Frontal cortex (tissue), 4 donors: ENCODE results near the gene UBE4A. TPM values are rescaled to one million over a fixed set of nuclear protein-coding genes. Genes with fewer than 3 reads are reported as not detected.

Source experiments
- DNase-seq, 2 donors: peaks; one replicate each; pipeline ENCODE4 v3.0.0; 2012; ENCODE audit warnings: low spot score in 2 of 2
- FAIRE-seq: peaks from 2 replicates; lab custom pipeline; 2012; peaks lifted over from hg19 to GRCh38; lab: Jason Lieb, UNC
- total RNA-seq: library from RNA; depleted of rRNA; stranded (reverse); fragments of >200 nt; gene quantifications from one replicate; pipeline ENCODE4 v1.2.3, GENCODE V29; 2014
- donor health status: control.
- donor health status: control.
- donor health status: control.

Gene UBE4A, protein sequence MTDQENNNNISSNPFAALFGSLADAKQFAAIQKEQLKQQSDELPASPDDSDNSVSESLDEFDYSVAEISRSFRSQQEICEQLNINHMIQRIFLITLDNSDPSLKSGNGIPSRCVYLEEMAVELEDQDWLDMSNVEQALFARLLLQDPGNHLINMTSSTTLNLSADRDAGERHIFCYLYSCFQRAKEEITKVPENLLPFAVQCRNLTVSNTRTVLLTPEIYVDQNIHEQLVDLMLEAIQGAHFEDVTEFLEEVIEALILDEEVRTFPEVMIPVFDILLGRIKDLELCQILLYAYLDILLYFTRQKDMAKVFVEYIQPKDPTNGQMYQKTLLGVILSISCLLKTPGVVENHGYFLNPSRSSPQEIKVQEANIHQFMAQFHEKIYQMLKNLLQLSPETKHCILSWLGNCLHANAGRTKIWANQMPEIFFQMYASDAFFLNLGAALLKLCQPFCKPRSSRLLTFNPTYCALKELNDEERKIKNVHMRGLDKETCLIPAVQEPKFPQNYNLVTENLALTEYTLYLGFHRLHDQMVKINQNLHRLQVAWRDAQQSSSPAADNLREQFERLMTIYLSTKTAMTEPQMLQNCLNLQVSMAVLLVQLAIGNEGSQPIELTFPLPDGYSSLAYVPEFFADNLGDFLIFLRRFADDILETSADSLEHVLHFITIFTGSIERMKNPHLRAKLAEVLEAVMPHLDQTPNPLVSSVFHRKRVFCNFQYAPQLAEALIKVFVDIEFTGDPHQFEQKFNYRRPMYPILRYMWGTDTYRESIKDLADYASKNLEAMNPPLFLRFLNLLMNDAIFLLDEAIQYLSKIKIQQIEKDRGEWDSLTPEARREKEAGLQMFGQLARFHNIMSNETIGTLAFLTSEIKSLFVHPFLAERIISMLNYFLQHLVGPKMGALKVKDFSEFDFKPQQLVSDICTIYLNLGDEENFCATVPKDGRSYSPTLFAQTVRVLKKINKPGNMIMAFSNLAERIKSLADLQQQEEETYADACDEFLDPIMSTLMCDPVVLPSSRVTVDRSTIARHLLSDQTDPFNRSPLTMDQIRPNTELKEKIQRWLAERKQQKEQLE
- 58.3 TPM for total RNA-seq

DNA sequence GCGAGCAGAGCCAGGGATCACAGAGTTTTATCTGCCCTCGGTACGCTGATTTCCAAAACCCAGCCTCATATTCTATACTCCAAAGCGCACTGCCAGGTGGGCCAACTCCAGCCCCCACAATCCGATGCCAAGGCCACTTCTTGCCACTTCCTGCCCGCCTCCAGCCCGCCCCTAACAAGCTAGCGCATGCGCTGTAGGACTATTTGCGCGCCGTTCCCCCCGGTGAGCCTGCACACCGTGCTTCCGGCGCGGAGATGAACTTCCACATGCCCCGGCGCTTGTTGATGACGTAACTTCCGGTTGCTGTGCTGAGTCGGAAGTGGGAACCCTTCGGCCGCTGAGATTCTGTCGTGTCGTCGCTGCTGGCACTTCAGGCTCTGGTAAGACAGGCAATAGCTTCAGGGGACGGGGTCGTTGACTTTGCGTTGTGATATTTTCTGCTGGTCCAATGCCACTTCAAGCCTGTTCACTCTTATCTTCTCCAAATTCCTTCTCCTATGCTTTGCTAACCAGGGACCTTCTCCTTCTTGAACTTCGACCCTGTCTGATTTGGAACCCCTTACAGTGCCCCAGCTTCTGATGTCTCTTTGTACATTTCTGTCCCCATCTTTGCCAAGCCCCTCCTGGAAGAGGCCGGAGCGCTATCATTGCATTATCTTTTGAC is at the start of gene UBE4A:
TSS of gene UBE4A (plus strand) at position 306 of the 664 bp plus-strand sequence. CDS start 5,481 bp downstream, outside the sequence.
- no peak for FAIRE-seq

DNA sequence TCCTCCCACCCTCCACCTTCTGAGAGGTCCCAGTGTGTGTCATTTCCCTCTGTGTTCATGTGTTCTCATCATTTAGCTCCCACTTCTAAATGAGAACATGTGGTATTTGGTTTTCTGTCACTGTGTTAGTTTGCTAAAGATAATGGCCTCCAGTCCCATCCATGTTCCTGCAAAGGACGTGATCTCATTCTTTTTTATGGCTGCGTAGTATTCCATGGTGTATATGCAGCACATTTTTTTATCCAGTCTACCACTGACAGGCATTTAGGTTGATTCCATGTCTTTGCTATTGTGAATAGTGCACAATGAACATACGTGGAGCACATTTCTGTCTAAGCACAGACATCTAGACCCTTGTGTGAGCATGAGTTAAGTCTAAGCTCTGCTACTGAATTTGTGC is 49.1 kb upstream of the UBE4A start:
- DNase-seq (no peak), FAIRE-seq (no peak)

More for the DNA sequence above, at the start of gene UBE4A:
- peak; percentile 57 to 77 for DNase-seq

DNA sequence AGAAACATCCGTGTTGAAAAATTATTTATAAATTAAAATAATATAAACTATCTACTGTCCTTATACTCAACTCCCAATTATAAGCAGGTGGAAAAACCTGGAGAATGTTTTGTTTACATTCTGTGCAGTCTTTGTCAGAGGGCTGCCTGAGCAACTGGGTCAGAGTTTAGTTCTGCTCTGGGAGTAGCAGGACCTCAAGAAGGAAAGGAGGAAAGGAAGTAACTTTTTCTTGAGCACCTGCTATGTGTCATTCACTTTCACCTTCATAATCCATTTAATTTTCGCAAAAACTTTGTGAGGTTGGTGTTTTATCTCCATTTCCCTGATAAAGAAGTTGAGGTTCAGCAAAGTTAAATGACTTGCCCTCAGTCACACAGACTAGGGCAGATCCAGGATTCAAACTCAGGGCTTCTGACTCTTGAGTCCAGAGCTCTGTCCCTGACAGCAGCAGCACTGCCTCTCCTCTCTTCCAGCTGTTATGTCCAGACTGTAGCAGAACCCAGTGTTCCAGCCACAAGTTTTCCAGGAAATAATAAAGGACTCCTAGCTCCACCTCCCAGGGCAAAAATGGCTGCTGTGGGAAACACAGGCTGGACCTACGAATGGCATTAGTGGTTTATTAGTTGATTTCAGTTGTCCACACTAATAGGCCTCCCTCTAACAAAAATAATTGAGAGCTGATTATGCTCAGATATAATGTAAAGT is 48.5 kb upstream of the UBE4A start:
- FAIRE-seq (no peak), DNase-seq (no peak)

DNA sequence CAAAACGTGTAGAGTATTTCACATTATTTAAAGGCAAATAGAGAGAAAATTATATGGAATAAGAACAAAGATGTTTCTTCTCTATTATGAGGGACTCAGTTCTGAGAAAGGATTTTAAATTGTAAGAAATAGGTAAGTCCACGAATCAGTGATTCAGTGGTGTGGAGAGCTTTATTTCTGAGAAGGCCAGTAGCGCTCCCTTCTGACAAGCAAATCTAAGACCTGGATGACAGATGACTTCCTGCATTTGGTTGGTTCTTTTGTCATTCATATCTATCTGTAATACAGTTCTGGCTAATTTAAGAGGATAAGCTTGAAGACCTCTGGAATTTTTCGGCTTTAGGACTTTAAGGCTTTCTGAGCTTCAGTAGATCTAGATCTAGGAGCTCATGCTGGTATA is 47.9 kb upstream of the UBE4A start:
- no peak for FAIRE-seq
- DNase-seq, result no peak

DNA sequence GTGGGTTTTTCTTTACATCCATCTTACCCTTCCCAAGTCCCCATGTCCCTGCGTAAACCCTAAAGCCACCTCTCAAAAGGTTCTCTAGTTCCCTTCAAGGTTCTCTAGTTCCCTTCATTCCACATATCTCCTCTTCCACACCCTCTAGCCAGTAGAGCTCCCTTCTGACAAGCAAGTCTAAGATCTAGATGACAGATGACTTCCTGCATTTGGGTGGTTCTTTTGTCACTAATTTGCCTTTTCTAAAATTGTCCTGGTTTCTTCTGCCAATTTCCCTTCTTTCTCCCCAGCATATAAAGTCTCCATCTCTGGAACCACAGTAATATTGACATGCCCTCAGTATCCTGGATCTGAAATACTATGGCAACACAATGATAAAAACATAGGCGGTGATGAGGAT is 47.1 kb upstream of the UBE4A start:
- no peak for DNase-seq
- no peak for FAIRE-seq

DNA sequence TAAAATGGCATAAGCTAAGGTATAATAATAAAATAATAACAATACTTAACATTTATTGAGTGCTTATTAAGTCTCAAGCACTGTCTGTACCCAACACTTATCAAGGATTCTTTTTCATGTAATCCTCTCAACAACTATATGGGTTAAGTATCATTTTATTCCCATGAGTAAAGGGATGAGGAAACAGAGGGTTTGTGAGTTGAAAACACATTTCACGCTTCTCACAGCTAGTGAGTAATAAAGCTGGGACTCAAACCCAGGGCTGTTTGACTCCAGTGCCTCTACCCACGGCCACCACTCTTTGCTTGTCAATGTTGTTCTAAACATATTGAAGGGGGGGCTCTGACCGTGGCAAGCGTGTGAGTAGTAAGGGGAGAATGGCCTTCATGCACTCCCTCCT is 46.2 kb upstream of the UBE4A start:
- no peak for FAIRE-seq
- no peak for DNase-seq

DNA sequence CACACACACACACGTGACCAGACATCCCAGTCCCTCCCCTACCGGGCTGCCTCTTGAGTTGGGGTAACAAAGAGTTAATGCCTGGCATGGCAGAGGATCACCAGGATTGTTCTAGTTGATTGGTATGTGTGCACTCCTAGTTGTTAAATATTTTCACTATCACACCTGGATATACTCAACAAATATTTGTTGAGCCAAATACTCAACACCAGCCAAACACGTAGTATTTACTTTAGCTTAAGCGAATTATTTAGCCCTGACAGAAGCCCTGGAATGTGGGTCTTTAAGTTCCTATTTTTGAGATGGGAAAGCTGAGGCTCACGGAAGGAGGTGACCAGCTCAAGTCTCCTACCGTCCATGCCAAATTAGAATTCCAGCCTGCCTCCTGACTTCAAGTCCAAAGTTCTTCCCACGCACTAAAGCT is 44.4 kb upstream of the UBE4A start:
- no peak for FAIRE-seq
- no peak for DNase-seq

DNA sequence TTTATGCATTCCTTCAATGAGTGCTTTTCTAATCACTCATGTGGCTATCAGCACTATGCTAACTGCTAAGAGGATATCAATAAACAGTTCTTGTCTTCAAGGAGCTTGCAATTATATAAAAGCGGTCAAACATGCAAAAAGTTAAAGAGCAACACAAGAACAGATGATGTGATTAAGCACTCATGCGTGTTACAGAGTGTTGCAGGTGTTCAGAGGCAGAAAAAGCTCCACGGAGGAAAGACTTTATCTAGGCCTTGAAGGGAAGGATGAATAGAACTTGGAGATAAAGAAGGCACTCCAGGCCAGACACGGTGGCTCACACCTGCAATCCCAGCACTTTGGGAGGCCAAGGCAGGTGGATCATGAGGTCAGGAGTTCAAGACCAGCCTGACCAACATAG is 41.3 kb upstream of the UBE4A start:
- DNase-seq (no peak), FAIRE-seq (no peak)

DNA sequence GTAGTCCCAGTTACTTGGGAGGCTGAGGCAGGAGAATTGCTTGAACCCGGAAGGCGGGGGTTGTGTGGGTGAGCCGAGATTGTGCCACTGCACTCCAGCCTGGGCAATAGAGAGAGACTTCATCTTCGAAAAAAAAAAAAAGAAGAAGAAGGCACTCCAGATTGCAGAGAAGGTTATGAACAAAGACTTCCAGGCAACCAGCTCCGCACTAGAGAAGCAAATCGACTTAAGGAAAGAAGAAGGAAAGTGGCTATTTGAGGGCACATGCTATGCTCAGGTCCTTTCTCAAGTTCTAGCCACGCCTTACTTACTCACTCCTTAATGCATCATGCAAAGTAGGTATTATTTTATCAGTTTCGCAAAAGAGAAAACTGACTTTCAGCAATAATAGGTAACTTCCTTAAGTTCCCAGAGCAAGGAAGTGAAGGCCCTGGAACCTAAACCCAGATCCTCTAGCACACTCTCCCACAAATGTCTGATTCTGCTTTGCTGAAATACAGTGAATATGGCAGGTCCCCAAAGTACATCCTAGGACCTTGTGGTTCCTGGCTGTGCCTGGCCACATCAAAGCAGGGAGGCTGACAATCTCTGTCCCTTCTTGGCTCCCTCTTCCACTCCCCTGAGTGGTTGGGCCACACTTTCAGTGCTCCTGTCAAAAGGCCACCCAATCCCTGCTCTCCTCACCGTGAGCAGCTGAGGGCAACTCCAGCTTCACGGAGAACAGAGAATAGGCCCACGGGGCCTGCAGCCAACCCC is 40.6 kb upstream of the UBE4A start:
- FAIRE-seq, result no peak
- no peak for DNase-seq

DNA sequence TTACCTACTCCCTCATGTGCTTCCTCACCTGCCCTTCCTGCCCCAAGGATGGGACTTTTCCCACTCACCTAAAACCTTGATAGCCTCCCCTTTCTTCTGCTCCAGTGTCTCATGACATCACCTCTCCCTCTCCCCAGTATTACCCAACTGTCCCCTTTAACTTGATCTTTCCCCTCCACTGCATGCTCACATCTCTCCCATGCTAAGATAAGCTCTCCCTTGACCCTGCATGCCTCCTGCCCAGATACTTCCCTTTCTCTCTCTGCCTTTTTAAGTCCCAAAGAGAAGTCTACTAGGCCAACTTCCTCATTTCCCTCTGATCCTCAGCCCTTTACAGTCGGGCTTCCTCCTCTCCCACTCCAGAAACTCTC is 40.1 kb upstream of the UBE4A start:
- DNase-seq, result no peak
- no peak for FAIRE-seq

DNA sequence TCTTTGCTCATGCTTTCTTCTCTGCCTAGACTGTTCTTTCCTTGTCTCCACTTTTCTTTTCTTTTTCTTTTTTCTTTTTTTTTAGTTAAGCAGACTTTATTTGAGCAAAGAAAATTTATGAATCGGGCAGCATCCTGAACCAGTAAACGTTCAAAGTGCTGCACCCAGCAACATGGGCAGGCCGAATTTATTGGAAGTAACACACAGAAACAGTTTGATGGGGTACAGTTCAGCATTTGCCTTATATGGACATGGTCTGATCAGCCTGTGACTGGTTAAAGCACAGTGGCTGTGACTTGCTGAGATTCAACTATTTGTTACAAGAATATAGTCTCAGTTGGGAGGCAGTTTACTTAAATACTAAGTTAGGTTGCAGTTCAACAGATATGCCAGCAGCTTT is 38.9 kb upstream of the UBE4A start:
- FAIRE-seq (no peak), DNase-seq (no peak)

DNA sequence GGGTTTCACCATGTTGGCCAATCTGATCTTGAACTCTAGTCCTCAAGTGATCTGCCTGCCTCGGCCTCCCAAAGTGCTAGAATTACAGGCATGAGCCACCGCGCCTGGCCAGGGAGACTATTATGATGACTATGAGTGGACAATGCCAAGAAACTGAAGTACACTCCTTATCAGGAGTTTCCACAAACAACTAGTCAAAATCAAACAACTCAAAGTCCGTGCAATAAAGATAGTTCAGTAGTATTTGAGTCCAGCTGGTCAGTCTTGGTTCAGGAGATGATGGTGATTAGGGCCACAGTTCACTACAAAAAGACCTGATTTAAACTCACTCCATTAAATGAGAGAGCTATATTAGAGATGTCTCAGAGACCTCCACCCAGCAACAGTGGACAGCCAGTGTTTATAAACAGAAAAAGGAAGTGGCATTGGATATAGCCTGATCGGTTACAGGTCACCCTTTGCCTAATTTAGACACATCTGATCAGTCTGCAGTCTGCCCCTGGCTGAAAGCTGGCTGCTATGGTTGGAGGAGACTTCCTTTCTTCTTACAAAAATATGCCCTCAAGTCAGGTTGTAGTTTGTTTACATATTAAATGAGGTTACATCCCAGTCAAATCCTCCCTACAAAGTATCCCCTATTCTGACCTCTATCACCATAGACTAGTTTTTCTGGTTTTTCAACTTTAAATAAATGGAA is 37.9 kb upstream of the UBE4A start:
- FAIRE-seq, result no peak
- DNase-seq, result no peak

DNA sequence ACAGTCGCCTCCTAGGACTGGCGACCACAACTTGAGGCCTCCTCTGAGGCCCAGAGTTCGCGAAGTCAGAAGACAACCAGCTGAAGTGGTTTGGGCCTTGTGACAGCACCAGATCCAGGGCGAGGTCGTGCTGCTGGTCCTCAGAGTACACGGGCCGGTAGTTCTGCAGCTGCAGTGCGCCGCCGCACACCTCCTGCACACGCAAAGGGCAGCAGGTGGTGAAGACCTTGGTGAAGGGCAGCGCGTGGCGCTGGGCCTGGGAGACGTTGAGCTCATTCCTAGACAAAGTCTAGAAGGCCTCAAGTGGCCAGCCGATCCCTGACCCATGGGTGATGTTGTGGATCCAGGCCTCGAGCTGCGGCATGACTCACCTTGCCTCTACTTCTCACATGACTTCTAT is 36.7 kb upstream of the UBE4A start:
- FAIRE-seq, result no peak

DNA sequence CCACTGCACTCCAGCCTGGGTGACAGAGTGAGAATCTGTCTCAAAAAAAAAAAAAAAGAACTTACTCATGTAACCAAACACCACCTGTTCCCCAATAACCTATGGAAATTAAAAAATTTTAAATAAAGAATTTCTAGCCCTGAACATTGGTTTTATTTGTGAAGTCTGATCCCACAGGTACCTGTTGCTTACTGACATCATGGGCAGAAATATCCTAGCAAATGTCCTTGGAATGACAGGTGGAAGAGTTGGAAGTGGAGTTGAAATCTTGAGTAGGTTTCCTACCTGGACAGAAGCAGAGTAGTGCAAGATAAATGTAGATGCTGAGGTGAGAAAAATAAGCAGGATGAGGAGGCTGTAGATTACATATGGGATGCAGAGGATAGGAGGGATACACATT is 34.1 kb upstream of the UBE4A start:
- no peak for FAIRE-seq
- DNase-seq, result no peak

More for the DNA sequence above, 36.7 kb upstream of the UBE4A start:
- no peak for DNase-seq

DNA sequence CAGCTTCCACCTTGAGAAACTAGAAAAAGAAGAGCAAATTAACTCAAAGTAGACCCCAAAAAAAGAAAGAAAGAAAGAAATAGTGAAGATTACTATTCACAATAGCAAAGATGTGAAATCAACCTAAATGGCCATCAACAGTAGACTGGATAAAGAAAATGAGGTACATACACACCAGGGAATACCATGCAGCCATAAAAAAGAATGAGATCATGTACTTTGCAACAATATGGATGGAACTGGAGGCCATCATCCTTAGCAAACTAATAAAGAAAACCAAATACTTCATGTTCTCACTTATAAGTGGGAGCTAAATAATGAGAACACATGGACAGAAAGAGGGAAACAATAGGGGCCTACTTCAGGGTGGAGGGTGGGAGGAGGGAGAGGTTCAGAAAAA is 30.7 kb upstream of the UBE4A start:
- DNase-seq (no peak), FAIRE-seq (no peak)

DNA sequence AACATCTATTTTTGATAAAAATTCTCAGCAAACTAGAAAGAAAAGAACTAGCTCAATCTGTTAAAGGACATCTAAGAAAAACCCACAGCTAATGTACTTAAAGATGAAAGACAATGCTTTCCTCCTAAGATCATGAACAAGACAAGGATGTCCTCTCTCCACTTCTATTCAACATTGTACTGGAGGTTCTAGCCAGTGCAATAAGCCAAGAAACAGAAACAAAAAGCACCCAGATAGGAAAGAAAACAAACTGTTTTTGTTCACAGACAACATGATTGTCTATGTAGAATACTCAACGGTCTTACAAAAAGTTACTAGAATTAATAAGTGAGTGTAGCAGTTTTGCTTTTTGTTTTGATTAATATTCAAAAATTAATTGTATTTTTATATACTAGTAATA is 24.7 kb upstream of the UBE4A start:
- FAIRE-seq (no peak), DNase-seq (no peak)

DNA sequence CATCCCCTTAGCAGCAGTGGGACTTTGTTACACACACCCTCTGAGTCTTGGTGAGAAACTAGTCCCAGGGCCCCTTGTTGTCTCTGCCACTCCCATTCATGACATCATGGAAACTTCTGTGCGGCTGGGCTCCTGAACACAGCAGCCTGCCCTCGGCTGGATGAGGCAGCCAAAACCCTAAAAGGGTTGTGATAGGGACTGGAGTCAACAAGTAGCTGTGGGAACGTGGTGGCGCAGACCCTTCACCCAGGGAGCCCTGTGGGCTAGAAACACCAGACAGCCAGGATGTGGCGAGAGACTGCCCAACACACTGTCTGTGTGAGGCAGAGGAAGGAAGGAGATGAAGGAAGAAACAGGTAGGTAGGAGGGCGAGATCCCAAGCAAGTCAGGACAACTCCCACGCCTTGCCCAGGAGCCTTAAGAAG is 20.8 kb upstream of the UBE4A start:
- DNase-seq (no peak), FAIRE-seq (no peak)

DNA sequence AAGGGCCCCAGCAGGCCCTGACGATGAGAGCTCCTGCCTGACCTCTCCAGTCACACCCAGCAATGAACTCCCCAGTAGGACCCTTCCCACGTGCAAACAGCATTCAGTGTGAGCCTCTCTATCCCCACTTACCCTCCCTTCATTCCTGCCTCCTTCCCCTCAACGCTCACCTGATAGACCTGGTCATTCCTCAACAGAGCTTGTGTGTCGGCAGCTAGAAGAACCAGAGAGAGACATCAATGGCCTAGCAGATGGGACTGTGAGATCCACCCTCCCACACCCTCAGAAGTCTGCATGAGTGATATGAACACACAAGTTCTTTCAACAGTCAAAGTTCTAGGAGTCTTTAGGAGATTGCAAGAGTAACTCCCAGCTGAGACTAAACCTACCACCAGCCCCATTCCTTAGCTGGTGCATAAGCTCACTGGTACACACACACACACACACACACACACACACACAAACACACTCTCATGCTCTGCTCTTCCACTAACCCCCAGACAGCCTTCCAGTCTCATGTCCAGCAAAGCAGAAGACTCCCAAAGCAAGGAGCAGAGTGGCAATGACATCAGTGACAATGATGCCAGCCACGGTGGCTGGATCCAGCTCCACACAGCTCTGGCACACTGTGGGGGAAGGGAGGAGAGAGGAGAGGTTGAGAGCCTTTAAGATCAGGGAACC is 20.0 kb upstream of the UBE4A start:
- DNase-seq (no peak), FAIRE-seq (no peak)
